Esophagus muscularis mucosa (tissue), 4 donors: ENCODE results near the gene GSG1L. TPM values are rescaled to one million over a fixed set of nuclear protein-coding genes. Genes with fewer than 3 reads are reported as not detected.

ENCODE experiments used
- DNase-seq: peaks from one replicate; pipeline ENCODE4 v3.0.0-alpha.2; 2017; ENCODE audit errors: extremely low spot score
- H3K27ac ChIP-seq, 4 donors: fragments of 200-600 bp; sonication (generic); replicated peaks in 1 of 4; 1 replicate in 3 of 4; 2 replicates in 1 of 4; pipeline ENCODE4 v1.5.1; 2016 to 2019; ENCODE audit warnings: mild to moderate bottlenecking in 1 of 4
- H3K27me3 ChIP-seq, 4 donors: fragments of 200-600 bp; sonication (generic); one replicate each; pipeline versions ENCODE4 v1.5.1 to v1.6.0; 2016 to 2019
- H3K36me3 ChIP-seq, 4 donors: fragments of 200-600 bp; sonication (generic); one replicate each; pipeline ENCODE4 v1.5.1; 2016 to 2019
- H3K4me1 ChIP-seq, 4 donors: fragments of 200-600 bp; sonication (generic); one replicate each; pipeline ENCODE4 v1.5.1; 2016 to 2019
- H3K4me3 ChIP-seq, 4 donors: fragments of 200-600 bp; sonication (generic); 1 replicate in 2 of 4; 2 replicates in 2 of 4; pipeline ENCODE4 v1.5.1; 2016 to 2019; ENCODE audit warnings: mild to moderate bottlenecking in 4 of 4, moderate library complexity in 1 of 4
- H3K9me3 ChIP-seq, 4 donors: fragments of 200-600 bp; sonication (generic); 1 replicate in 3 of 4; 2 replicates in 1 of 4; pipeline ENCODE4 v1.5.1; 2016 to 2019
- EP300 ChIP-seq: sonication (generic); formaldehyde crosslinking; IDR thresholded peaks from one replicate; pipeline ENCODE4 v1.6.1; 2017; ENCODE audit warnings: antibody characterized with exemption
- POLR2A ChIP-seq: fragments of 450-650 bp; IDR thresholded peaks from one replicate; pipeline ENCODE4 v1.6.1; 2017; ENCODE audit warnings: antibody characterized with exemption, moderate library complexity, mild to moderate bottlenecking, low read depth
- POLR2AphosphoS5 ChIP-seq, 2 donors: sonication (generic); formaldehyde crosslinking; IDR thresholded peaks; one replicate each; pipeline ENCODE4 v1.6.1; 2017; ENCODE audit warnings: antibody characterized with exemption in 2 of 2
- WGBS: methylation state at CpG from one replicate; pipeline ENCODE4 v1.1.5; 2018; 5-methylcytosine and 5-hydroxymethylcytosine counted together
- intact Hi-C: fragments of 100-400 bp; cut with DNase I; formaldehyde crosslinking; loops from one replicate; pipeline ENCODE4 v1.15.1; 2023
- total RNA-seq, 4 donors: library from RNA; depleted of rRNA; stranded (reverse); fragments of >200 nt; gene quantifications; one replicate each; pipeline versions ENCODE4 v1.1.0 to v1.2.1, GENCODE V29; 2016
- TF ChIP-seq, protein P1 (sequence below), 3 experiments: fragments of 200-600 bp in 2 of 3; fragments of 450-650 bp in 1 of 3; sonication (generic) in 2 of 3; IDR thresholded peaks; one replicate each; pipeline ENCODE4 v1.5.1; 2017 to 2019; ENCODE audit warnings: antibody characterized with exemption in 3 of 3, mild to moderate bottlenecking in 2 of 3, moderate library complexity in 1 of 3

The GSG1L gene
- total RNA-seq, 4 donors from 2014 or later: 0.19 to 0.83 TPM; not detected in 2

DNA sequence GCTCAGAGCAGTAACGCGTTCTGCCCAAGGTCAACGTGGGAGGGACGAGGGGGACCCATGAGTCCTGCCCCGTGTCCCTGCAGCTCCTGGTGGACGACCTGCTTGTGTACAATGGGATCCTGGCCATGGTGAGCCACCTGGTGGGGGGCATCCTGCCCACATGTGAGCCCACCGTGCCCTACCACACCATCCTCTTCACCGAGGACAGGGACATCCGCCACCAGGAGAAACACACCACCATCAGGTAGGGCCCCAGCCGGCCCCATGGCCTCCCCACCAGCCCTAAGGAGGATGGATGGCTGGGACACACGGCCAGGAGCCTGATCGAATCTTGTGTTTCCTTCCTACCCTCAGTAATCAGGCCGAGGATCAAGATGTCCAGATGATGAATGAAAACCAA is 286.0 kb downstream of the GSG1L start:
- Histone ChIP-seq H3K36me3 (peaks cover 1 to 56% (median 25%) of the 10 kb centered on the region in 4 donors), H3K4me3 (no peak overlapping the region), H3K9me3 (no peaks in the 10 kb centered on the region), H3K4me1 (peaks cover 0 to 23% (median 21%) of the 10 kb centered on the region in 4 donors), H3K27me3 (no peaks in the 10 kb centered on the region), H3K27ac (no peak overlapping the region)
- intact Hi-C loops: no loop called here
- DNase-seq: no peak
- 94% methylated on average over 11 of the region's 13 CpGs for WGBS
- TF ChIP-seq, protein P1, sequence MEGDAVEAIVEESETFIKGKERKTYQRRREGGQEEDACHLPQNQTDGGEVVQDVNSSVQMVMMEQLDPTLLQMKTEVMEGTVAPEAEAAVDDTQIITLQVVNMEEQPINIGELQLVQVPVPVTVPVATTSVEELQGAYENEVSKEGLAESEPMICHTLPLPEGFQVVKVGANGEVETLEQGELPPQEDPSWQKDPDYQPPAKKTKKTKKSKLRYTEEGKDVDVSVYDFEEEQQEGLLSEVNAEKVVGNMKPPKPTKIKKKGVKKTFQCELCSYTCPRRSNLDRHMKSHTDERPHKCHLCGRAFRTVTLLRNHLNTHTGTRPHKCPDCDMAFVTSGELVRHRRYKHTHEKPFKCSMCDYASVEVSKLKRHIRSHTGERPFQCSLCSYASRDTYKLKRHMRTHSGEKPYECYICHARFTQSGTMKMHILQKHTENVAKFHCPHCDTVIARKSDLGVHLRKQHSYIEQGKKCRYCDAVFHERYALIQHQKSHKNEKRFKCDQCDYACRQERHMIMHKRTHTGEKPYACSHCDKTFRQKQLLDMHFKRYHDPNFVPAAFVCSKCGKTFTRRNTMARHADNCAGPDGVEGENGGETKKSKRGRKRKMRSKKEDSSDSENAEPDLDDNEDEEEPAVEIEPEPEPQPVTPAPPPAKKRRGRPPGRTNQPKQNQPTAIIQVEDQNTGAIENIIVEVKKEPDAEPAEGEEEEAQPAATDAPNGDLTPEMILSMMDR (IDR thresholded peaks at IDR 0.05): no peak
- TF ChIP-seq POLR2A (no peak), POLR2AphosphoS5 (IDR thresholded peaks at IDR 0.05) (no peak), EP300 (no peak)

DNA sequence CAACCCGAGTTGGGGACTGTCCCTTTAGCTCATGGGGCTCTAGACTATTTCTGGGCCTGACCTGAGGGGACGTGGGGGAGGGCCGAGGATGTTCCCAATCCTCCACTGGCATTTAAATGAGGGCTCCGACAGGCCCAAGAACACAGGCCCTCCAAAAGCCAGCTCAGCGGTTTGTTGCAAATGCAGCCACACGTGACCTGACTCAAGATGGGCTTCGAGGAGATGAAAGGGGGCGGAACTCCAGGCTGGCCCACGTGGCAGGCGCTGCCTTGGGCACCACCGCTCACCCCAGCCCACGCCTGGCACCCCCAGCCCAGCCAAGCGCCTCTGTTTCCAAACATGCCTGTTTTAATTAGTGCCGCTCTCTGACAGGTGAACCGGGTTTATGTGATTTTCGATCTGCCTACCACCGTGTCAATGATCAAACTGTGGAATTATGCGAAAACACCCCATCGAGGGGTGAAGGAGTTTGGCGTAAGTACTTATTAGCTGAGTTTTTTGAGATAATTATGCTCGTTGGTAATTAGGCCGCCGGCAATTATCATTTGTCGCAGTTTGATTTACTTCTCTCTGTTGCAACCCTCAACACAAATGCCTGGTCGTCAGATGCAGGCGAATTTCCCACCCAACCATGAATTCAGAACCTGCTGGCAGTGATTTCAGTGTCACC is 286.8 kb downstream of the GSG1L start:
- WGBS: 96% methylated on average over 26 of the region's 26 CpGs
- intact Hi-C loops: no loop called here
- no peak for DNase-seq
- peaks cover 0 to 23% (median 21%) of the 10 kb centered on the region in 4 donors for H3K4me1 ChIP-seq
- peaks cover 10 to 64% (median 34%) of the 10 kb centered on the region in 4 donors for H3K36me3 ChIP-seq
- H3K9me3 ChIP-seq: no peaks in the 10 kb centered on the region
- no peak for TF ChIP-seq EP300
- TF ChIP-seq, protein P1 (IDR thresholded peaks at IDR 0.05): no peak
- TF ChIP-seq POLR2AphosphoS5 (IDR thresholded peaks at IDR 0.05): no peak
- TF ChIP-seq POLR2A: no peak
- no peak overlapping the region for H3K27ac ChIP-seq
- H3K27me3 ChIP-seq: no peaks in the 10 kb centered on the region
- no peak overlapping the region for H3K4me3 ChIP-seq

DNA sequence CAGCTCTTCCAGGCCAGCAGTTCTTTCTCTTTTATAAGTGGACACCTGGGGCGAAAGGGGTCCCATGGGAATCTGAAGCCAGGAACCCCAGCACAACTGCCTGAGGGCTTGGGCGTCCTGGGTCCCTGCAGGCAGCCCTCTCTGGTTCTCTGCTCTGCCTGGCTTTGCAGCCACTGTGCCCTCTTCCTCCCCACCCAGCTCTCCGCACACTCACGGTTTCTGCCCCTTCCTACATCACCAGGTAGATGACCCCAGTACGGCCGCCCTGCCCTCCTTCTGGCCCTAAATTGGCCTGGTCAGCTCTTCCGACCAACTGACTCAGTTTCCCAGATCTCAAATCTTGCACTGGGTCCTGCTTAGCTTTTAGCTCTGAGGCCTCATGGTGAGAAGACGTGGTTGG is 288.3 kb downstream of the GSG1L start:
- Histone ChIP-seq H3K4me1 (peaks cover 0 to 12% (median 11%) of the 10 kb centered on the region in 4 donors), H3K4me3 (no peak overlapping the region), H3K27me3 (no peaks in the 10 kb centered on the region), H3K27ac (no peak overlapping the region), H3K9me3 (no peaks in the 10 kb centered on the region), H3K36me3 (peaks cover 13 to 79% (median 48%) of the 10 kb centered on the region in 4 donors)
- DNase-seq: no peak
- intact Hi-C loops: no loop called here
- TF ChIP-seq, protein P1 (IDR thresholded peaks at IDR 0.05): no peak
- TF ChIP-seq POLR2AphosphoS5 (IDR thresholded peaks at IDR 0.05): no peak
- no peak for TF ChIP-seq POLR2A
- TF ChIP-seq EP300: no peak
- 99% methylated on average over 8 of the region's 8 CpGs for WGBS

DNA sequence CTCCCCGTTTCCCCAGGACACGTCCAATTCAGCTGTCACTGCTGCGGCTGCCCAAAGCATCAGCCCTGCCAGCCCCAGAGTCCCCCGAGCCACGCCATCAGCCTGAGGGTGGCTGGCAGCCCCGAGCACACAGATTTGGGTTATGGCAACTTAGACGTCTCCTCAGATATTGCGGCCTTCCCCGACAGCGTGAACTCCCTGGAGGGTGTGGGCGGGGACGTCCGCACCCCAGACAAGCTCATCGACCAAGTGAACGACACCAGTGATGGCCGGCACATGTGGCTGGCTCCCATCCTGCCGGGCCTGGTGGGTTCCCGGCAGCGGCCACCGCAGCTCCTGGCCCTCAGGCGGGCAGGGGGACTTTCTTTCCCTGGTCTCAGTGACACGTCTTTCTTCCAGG is 288.7 kb downstream of the GSG1L start:
- TF ChIP-seq, protein P1 (IDR thresholded peaks at IDR 0.05): no peak
- TF ChIP-seq EP300 (no peak), POLR2AphosphoS5 (IDR thresholded peaks at IDR 0.05) (no peak), POLR2A (no peak)
- peaks cover 0 to 8% (median 6%) of the 10 kb centered on the region in 4 donors for H3K4me1 ChIP-seq
- no peaks in the 10 kb centered on the region for H3K9me3 ChIP-seq
- H3K36me3 ChIP-seq: peaks cover 13 to 84% (median 53%) of the 10 kb centered on the region in 4 donors
- no peak overlapping the region for H3K27ac ChIP-seq
- H3K27me3 ChIP-seq: no peaks in the 10 kb centered on the region
- DNase-seq: no peak
- no peak overlapping the region for H3K4me3 ChIP-seq
- 91% methylated on average over 21 of the region's 22 CpGs for WGBS
- intact Hi-C loops: loop anchor here (5.0 kb wide), 1 partner anchor 298 kb away; no protein-coding TSS in a partner anchor
